SK-N-SH treated with all-trans-retinoic acid at 6 μM for 48 hours (cell line): ENCODE results near the gene PPP1R13B.

Source experiments
- ATAC-seq: fragments of 200-7000 bp; cut with Tn5 transposase; 3 replicates; pipeline ENCODE4 v1.9.1; 2020; ENCODE audit warnings: mild to moderate bottlenecking, moderate library complexity
- CREB5 ChIP-seq: fragments of 250-450 bp; sonication (Bioruptor Pico); IDR thresholded peaks from 2 replicates; pipeline ENCODE4 v1.5.1; 2020; ENCODE audit warnings: low read depth, mild to moderate bottlenecking, moderate library complexity
- CSDC2 ChIP-seq: fragments of 250-450 bp; sonication (Bioruptor Pico); IDR thresholded peaks from 2 replicates; pipeline ENCODE4 v1.5.0; 2020; ENCODE audit warnings: mild to moderate bottlenecking, moderate library complexity
- CSRNP3 ChIP-seq: fragments of 250-450 bp; sonication (Bioruptor Pico); IDR thresholded peaks from 2 replicates; pipeline ENCODE4 v1.5.1; 2021; ENCODE audit warnings: mild to moderate bottlenecking, moderate library complexity
- GLIS3 ChIP-seq: fragments of 250-450 bp; sonication (Bioruptor Pico); IDR thresholded peaks from 2 replicates; pipeline ENCODE4 v1.5.0; 2020; ENCODE audit warnings: mild to moderate bottlenecking, moderate library complexity
- OSR1 ChIP-seq: fragments of 250-450 bp; sonication (Bioruptor Pico); IDR thresholded peaks from 2 replicates; pipeline ENCODE4 v1.8.0; 2022; ENCODE audit warnings: moderate library complexity, mild to moderate bottlenecking, inconsistent platforms
- PATZ1 ChIP-seq: fragments of 250-450 bp; sonication (Bioruptor Pico); IDR thresholded peaks from 2 replicates; pipeline ENCODE4 v1.8.0; 2020; ENCODE audit warnings: mild to moderate bottlenecking, moderate library complexity, borderline replicate concordance
- POU6F1 ChIP-seq: fragments of 250-450 bp; sonication (Bioruptor Pico); IDR thresholded peaks from 2 replicates; pipeline ENCODE4 v1.8.0; 2021; ENCODE audit warnings: low read depth, mild to moderate bottlenecking, moderate library complexity, borderline replicate concordance
- PPARA ChIP-seq: fragments of 250-450 bp; sonication (Bioruptor Pico); IDR thresholded peaks from 2 replicates; pipeline ENCODE4 v1.5.0; 2020; ENCODE audit warnings: mild to moderate bottlenecking, borderline replicate concordance
- RARB ChIP-seq: fragments of 250-450 bp; sonication (Bioruptor Pico); IDR thresholded peaks from 2 replicates; pipeline ENCODE4 v1.8.0; 2021; ENCODE audit warnings: mild to moderate bottlenecking, moderate library complexity
- SNAI2 ChIP-seq: fragments of 250-450 bp; sonication (Bioruptor Pico); IDR thresholded peaks from 2 replicates; pipeline ENCODE4 v1.5.0; 2020; ENCODE audit warnings: mild to moderate bottlenecking, moderate library complexity
- TCF4 ChIP-seq: fragments of 250-450 bp; sonication (Bioruptor Pico); IDR thresholded peaks from 2 replicates; pipeline ENCODE4 v1.8.0; 2021; ENCODE audit warnings: mild to moderate bottlenecking, moderate library complexity, borderline replicate concordance
- TOX ChIP-seq: fragments of 250-450 bp; sonication (Bioruptor Pico); IDR thresholded peaks from 2 replicates; pipeline ENCODE4 v1.8.0; 2021; ENCODE audit warnings: mild to moderate bottlenecking, moderate library complexity, borderline replicate concordance
- TSHZ2 ChIP-seq: fragments of 250-450 bp; sonication (Bioruptor Pico); IDR thresholded peaks from 2 replicates; pipeline ENCODE4 v1.5.0; 2020; ENCODE audit warnings: mild to moderate bottlenecking, moderate library complexity
- ZFP3 ChIP-seq: fragments of 250-450 bp; sonication (Bioruptor Pico); IDR thresholded peaks from 2 replicates; pipeline ENCODE4 v1.5.0; 2020; ENCODE audit warnings: mild to moderate bottlenecking, moderate library complexity
- ZNF565 ChIP-seq: fragments of 450-650 bp; formaldehyde crosslinking; conservative IDR thresholded peaks from 2 replicates; pipeline ENCODE4 v1.5.0; 2020; ENCODE audit warnings: low read depth, mild to moderate bottlenecking, moderate library complexity
- ZNF70 ChIP-seq: fragments of 450-650 bp; formaldehyde crosslinking; IDR thresholded peaks from 2 replicates; pipeline ENCODE4 v1.5.0; 2020; ENCODE audit warnings: mild to moderate bottlenecking, moderate library complexity
- ZNF8 ChIP-seq: fragments of 450-650 bp; formaldehyde crosslinking; IDR thresholded peaks from 2 replicates; pipeline ENCODE4 v1.5.0; 2020; ENCODE audit warnings: mild to moderate bottlenecking, moderate library complexity

Gene PPP1R13B

GRCh38 chr14:103716899-103717411 is 130.4 kb downstream of the PPP1R13B start:
- ATAC-seq: no peak

GRCh38 chr14:103716091-103716801 is 131.1 kb downstream of the PPP1R13B start:
- ATAC-seq: no peak
- TF ChIP-seq CSRNP3 (CRISPR knock-in tag): no peak
- no peak for TF ChIP-seq CREB5
- TF ChIP-seq TOX (CRISPR knock-in tag): no peak
- no peak for TF ChIP-seq ZNF70
- no peak for TF ChIP-seq ZNF8 (CRISPR knock-in tag)
- TF ChIP-seq SNAI2 (CRISPR knock-in tag): no peak

More at GRCh38 chr14:103716899-103717411, 130.4 kb downstream of the PPP1R13B start:
- TF ChIP-seq OSR1 (CRISPR knock-in tag) (no peak), CSRNP3 (CRISPR knock-in tag) (no peak), TSHZ2 (no peak), SNAI2 (CRISPR knock-in tag) (no peak), ZFP3 (no peak), POU6F1 (CRISPR knock-in tag) (no peak), CSDC2 (CRISPR knock-in tag) (no peak), PPARA (CRISPR knock-in tag) (no peak), RARB (CRISPR knock-in tag) (no peak), GLIS3 (no peak), PATZ1 (no peak), TCF4 (CRISPR knock-in tag) (no peak), ZNF8 (CRISPR knock-in tag) (no peak), ZNF565 (CRISPR knock-in tag) (no peak), CREB5 (no peak), ZNF70 (no peak)
